ENCODE results near the gene IL18BP.

Gene IL18BP

GRCh38 chr11:72010529-72011233 is 12.0 kb downstream of the IL18BP start:
- no peak for DNase-seq (ENCODE audit: low read depth)
- TF ChIP-seq CTCF (IDR thresholded peaks at IDR 0.05; ENCODE audit: insufficient read depth, low read depth, low read length, missing control alignments): no peak
- H3K4me3 ChIP-seq (ENCODE audit: low read length): no peak overlapping the region

DNA sequence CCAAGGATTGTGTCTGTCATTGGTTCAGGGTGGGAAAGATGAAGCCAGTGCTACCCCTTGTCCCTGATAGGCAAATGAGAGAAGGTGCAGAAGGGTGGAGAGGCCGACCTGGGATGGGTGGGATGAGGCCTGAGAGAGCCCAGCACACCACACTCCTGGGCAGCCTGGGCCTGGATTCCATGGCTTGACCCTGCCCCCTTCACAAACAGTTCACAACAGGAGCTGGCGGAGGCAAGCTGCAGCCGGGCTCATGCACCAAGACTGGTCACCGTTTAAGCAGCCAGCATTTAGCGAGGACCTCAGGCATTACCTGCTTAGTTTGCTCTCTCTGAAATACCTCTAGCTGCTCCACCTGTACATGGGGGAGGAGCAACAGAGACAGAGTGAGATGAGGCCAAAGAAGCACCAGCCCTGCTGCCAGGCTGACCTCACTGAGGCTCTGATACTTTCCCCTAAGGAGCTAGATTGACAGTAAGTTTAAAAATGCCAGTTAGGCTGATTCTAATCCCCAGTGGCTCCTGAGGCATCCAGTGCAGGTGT is 13.5 kb downstream of the IL18BP start:
- DNase-seq (ENCODE audit: low read depth): no peak
- TF ChIP-seq CTCF (IDR thresholded peaks at IDR 0.05; ENCODE audit: insufficient read depth, low read depth, low read length, missing control alignments): no peak

DNA sequence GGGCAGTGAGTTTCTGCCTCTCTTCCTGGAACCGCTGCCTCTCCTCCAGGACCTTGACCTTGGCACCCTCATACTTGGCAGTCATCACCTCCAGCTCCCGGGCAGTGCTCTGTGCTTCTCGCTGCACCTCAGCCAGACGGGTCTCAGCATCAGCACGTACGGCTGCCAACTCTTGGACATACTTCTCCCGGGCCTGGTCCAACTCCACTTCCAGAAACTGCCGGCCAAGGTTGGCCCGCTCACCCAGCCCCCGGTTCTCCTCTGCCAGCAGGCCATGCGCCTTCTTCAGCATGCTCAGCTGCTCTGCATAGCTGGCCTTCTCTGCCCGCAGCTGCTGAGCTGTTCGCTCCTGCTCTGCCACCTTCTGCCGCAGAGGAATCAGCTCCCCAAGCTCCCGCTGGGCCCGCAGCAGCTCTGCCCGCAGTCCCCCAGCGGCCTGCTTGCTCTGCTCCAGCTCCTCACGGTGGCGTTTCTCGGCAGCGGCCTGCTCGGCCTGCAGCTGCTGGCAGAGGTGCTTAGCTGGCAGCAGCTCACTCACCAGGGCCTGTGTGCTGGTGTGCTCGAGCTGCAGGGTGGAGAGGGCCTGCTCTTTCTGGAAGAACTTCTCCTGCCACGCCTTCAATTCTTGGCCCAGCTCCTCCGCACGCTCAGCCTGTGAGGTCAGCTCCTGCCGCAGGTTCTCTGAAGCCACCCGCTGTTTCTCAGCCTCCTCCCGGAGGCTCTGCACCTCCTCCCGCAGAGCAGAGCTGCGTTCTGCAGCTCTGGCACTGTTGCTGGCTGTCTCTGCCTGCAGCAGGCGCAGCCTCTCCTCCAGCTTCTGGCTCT is 14.4 kb downstream of the IL18BP start:
- DNase-seq (ENCODE audit: low read depth): peak; percentile 74
- TF ChIP-seq CTCF (IDR thresholded peaks at IDR 0.05; ENCODE audit: insufficient read depth, low read depth, low read length, missing control alignments): no peak
- no peak overlapping the region for H3K4me3 ChIP-seq (ENCODE audit: low read length)

More for the DNA sequence above, 13.5 kb downstream of the IL18BP start:
- no peak overlapping the region for H3K4me3 ChIP-seq (ENCODE audit: low read length)

DNA sequence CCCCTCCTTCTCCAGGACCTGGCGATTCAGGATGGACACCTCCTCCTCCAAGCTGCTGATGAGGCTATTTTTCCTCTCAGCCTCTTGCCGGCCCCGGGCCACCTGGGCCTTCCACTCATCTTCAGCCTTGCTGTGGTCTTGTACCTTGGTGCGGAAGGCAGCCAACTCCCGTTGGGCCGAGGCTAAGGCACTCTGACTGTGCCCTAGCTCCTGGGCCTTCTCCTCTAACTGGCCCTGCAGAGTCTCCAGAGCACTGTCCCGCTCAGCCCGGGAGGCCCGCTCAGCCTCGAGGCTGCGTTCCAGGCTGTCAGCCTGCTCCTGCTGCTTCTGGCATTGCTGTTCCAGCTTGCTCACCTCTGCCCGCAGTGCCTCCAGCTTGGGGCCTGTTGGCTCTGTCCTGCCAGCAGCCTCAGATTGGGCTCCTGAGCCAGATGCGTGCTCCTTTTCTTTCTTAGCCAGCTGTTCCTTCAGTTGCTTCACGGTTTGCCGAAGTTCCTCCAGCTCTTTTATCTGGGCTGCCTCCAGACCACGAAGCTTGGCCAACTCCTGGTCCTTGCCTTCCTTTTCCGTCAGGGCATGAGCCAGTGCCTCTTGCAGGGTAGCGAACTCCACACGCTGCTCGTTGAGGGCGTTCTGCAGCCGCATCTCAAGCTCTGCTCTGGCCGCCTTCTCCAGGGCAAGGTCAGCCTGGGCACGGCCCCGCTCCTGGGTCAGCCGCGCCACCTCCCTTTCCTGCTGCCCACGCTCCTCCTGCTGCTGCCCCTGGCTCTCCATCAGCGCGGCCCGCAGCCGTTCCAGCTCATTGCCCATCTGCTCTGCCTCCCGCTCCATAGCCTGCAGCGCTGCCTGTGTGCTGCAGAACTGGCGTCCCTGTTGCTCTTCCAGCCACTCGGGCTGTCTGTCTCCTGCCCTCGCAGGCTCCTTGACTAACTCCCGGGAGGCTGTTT is 15.3 kb downstream of the IL18BP start:
- no peak overlapping the region for H3K4me3 ChIP-seq (ENCODE audit: low read length)
- no peak for DNase-seq (ENCODE audit: low read depth)
- no peak for TF ChIP-seq CTCF (IDR thresholded peaks at IDR 0.05; ENCODE audit: insufficient read depth, low read depth, low read length, missing control alignments)

DNA sequence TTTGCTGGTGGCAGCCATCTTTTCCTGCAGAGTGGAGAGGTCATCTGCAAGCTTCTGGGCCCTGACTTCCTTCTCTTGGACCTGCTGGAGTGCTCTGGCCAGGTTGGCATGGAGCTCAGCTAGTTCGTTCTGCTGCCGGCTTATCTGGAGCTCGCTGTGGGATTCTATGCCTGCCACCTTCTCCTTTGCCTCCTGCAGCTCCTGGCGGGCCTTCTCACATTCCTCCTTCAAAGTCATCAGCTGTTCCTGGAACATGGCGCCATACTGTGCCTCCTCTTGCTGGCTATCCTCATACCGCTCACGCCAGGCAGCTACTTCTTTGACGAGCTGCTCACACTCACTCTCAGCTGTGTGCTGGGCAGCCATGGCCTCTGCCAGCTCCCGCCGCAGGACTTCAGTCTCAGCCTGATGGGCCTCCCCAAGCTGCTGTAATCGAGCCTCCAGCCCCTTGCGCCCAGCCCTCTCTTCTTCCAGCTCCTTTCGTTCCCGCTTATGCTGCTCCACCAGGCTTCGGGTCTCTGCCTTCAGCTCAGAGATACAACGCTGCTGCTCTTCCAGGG is 16.1 kb downstream of the IL18BP start:
- no peak for TF ChIP-seq CTCF (IDR thresholded peaks at IDR 0.05; ENCODE audit: insufficient read depth, low read depth, low read length, missing control alignments)
- H3K4me3 ChIP-seq (ENCODE audit: low read length): no peak overlapping the region
- DNase-seq (ENCODE audit: low read depth): no peak

- peak; percentile 41 for TF ChIP-seq CTCF (IDR thresholded peaks at IDR 0.05; ENCODE audit: insufficient read depth, low read depth, low read length, missing control alignments)
- peak; percentile 36 for DNase-seq (ENCODE audit: low read depth)
- H3K4me3 ChIP-seq (ENCODE audit: low read length): no peak overlapping the region
Observed at GRCh38 chr11:72015511-72016061, 16.9 kb downstream of the IL18BP start.

All from epithelial cell of esophagus (primary cell).